AG04450 (cell line): ENCODE data around the gene VPS37C. TPM values are rescaled to one million over a fixed set of nuclear protein-coding genes. Genes with fewer than 3 reads are reported as not detected.

Experiments used
- CTCF ChIA-PET: fragments of 300-600, 350-600 bp; formaldehyde crosslinking; extraction: SDS; loops from one replicate; lab custom pipeline; 2022; ENCODE audit warnings: antibody characterized with exemption, inconsistent platforms; lab: Charles Lee
- POLR2A ChIA-PET: fragments of 350-600 bp; formaldehyde crosslinking; extraction: SDS; loops from one replicate; lab custom pipeline; 2021; ENCODE audit warnings: antibody characterized with exemption, inconsistent platforms; lab: Yijun Ruan, JAX
- DNase-seq: peaks from one replicate; pipeline ENCODE4 v3.0.0-alpha.2; 2011; ENCODE audit warnings: low read depth, low spot score
- H3K27ac ChIP-seq: one replicate; pipeline ENCODE4 v1.5.1; 2012; ENCODE audit warnings: low read depth, low read length, control low read depth
- H3K27me3 ChIP-seq: one replicate; pipeline ENCODE4 v1.6.0; 2012; ENCODE audit warnings: low read length; ENCODE audit not compliant: control insufficient read depth, insufficient read depth
- H3K4me3 ChIP-seq: 2 replicates; pipeline ENCODE4 v1.5.1; 2011; ENCODE audit warnings: mild to moderate bottlenecking, low read depth, low read length, control low read depth
- H3K9me3 ChIP-seq: 2 replicates; pipeline ENCODE4 v1.5.1; 2012; ENCODE audit warnings: low read length; ENCODE audit not compliant: control insufficient read depth, insufficient read depth
- CTCF ChIP-seq: IDR thresholded peaks from 2 replicates; pipeline ENCODE4 v1.5.1; 2011; ENCODE audit warnings: low read depth, low read length, control low read depth, inconsistent platforms
- polyA plus RNA-seq: library from polyadenylated mRNA; depleted of rRNA; stranded (reverse); fragments of >200 nt; gene quantifications from 2 replicates; pipeline ENCODE4 v1.2.3, GENCODE V29; 2011

Gene VPS37C
- polyA plus RNA-seq, 1 experiment: 10.9 TPM

- CTCF ChIA-PET: interaction anchor here (0.9 to 1.2 kb wide), 6 partner anchors 13 to 343 kb away, joined by 3 to 5 read pairs (median 4); no protein-coding TSS in a partner anchor
- POLR2A ChIA-PET: no interaction called here
- Histone ChIP-seq H3K4me3 (no peak overlapping the region), H3K27ac (no peak overlapping the region), H3K9me3 (no peaks in the 10 kb centered on the region; the same call in 1 of the 2 replicates), H3K27me3 (peaks cover 55% of the 10 kb centered on the region)
- DNase-seq: no peak
- no peak for TF ChIP-seq CTCF
These were observed 13.0 kb upstream of the VPS37C start for GRCh38 chr11:61174273-61174672.

- POLR2A ChIA-PET: no interaction called here
- Histone ChIP-seq H3K4me3 (no peak overlapping the region), H3K27ac (no peak overlapping the region), H3K9me3 (no peaks in the 10 kb centered on the region; the same call in 1 of the 2 replicates), H3K27me3 (peaks cover 53% of the 10 kb centered on the region)
- CTCF ChIA-PET: interaction anchor here (0.9 to 1.2 kb wide), 6 partner anchors 14 to 342 kb away, joined by 3 to 5 read pairs (median 4); no protein-coding TSS in a partner anchor
- peak; percentile 38 for TF ChIP-seq CTCF
- DNase-seq: no peak
These were observed 12.2 kb upstream of the VPS37C start for GRCh38 chr11:61173456-61173855.

- ChIA-PET POLR2A (no interaction called here), CTCF (interaction anchor here (1.4 kb wide), 1 partner anchor 203 kb away, joined by 5 read pairs; no protein-coding TSS in a partner anchor)
- peaks cover 53% of the 10 kb centered on the region for H3K27me3 ChIP-seq
- no peak overlapping the region for H3K27ac ChIP-seq
- no peak overlapping the region for H3K4me3 ChIP-seq
- H3K9me3 ChIP-seq: no peaks in the 10 kb centered on the region; the same call in 1 of the 2 replicates
- TF ChIP-seq CTCF: no peak
- DNase-seq: no peak
These were observed 11.7 kb upstream of the VPS37C start for GRCh38 chr11:61172888-61173287.

GRCh38 chr11:61172356-61172755, 11.1 kb upstream of the VPS37C start:
- Histone ChIP-seq H3K9me3 (no peaks in the 10 kb centered on the region; the same call in 1 of the 2 replicates), H3K4me3 (no peak overlapping the region), H3K27ac (no peak overlapping the region), H3K27me3 (peaks cover 53% of the 10 kb centered on the region)
- TF ChIP-seq CTCF: no peak
- ChIA-PET POLR2A (no interaction called here), CTCF (interaction anchor here (0.9 to 1.4 kb wide), 3 partner anchors 15 to 341 kb away, joined by 3 to 5 read pairs (median 3); no protein-coding TSS in a partner anchor)
- DNase-seq: no peak

- H3K4me3 ChIP-seq: no peak overlapping the region
- no peak for TF ChIP-seq CTCF
- no peak for DNase-seq
- H3K27ac ChIP-seq: no peak overlapping the region
- no peaks in the 10 kb centered on the region; the same call in 1 of the 2 replicates for H3K9me3 ChIP-seq
- peaks cover 53% of the 10 kb centered on the region for H3K27me3 ChIP-seq
- ChIA-PET CTCF (interaction anchor here (0.6 to 1.4 kb wide), 4 partner anchors 14 to 340 kb away, joined by 3 to 5 read pairs (median 3); no protein-coding TSS in a partner anchor), POLR2A (no interaction called here)
These were observed 10.7 kb upstream of the VPS37C start for GRCh38 chr11:61171907-61172306.
